Measurements from ENCODE around the gene NAPEPLD.
A peak's percentile ranks its signal among the peaks of the same experiment; 100 is the strongest.
"Not testable (repeated sequence)": the region's sequence is repeated elsewhere in the genome, so short reads cannot be mapped to it uniquely, and the experiment has no call there.

The NAPEPLD gene

DNA sequence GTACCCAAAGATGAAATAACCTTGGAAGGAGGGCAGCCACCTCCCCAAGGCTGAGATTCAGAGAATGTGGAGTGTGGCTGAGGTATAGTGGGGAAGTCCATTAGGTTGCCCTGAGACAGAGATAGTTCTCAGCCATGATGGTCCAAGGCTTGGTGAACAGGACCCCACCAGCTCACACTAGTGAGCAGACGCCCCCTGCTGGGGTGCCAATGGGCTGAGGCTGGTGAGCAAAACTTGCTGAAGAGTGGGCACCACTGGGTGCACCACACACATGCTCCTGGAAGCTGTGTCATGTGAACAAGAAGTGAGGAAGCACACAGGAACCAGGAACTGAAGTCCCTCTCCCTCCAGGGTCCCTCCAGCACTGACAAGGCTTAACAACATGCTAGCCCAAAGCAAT, 83.2 kb downstream of the NAPEPLD start:
- peak; percentile 89 for DNase-seq (ENCODE audit: low spot score)

DNA sequence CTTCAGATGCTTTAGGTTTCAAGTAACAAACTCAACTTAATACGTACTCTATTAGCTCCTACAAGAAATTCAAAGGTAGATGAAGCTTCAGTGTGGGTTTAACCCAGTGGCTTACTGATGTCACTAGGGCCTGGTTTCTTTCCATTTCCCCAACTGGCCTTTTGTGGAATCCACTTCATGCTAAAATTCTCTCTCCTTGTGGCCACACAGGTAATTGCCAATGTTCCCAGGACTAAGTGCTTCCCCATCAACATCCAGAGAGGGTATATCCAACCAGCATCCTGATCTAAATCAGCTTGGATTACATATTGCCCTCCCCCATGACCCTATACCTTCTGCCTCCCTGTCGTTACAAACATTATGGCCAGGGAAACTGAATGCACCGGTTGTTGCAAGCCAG, 85.0 kb downstream of the NAPEPLD start:
- DNase-seq (ENCODE audit: low spot score) = no peak

DNA sequence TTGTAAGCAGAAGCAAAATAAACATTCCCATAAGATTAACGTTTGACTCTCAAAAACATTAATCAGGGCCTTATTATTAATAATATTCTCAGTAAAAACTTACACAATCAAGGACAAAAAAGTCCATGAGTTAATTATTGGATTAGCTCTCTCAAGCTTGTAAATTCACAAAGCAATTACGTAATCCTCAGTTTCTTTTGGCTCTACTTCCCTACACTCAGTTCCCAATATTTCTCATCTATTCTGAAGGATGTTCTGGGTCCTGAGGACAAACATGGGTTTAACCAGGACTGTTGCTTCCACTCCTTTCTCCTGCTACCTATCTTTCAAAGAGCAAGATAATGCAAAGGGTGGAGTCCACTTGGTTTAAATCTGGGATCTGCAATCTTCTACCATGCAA, 89.4 kb downstream of the NAPEPLD start:
- no peak for DNase-seq (ENCODE audit: low spot score)

DNA sequence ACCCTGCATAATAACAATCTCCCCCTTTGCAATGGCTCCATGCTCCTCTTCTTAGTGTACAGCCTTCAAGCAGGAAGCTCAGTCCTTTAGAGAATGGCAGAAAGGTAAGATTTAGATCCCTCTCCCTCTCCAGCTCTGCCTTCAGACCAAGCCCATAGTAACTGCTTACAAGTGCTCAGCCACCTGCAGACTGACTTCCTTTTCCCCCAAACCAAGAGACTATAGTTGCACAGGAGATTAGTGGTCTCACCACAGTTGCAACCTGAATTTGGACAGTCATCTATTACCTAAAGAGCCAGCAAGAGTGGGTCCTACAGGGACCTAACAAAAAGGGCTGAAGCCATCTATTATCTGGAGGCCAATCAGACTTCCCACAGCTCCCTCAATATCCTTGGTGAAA, 90.8 kb downstream of the NAPEPLD start:
- DNase-seq (ENCODE audit: low spot score) = no peak

DNA sequence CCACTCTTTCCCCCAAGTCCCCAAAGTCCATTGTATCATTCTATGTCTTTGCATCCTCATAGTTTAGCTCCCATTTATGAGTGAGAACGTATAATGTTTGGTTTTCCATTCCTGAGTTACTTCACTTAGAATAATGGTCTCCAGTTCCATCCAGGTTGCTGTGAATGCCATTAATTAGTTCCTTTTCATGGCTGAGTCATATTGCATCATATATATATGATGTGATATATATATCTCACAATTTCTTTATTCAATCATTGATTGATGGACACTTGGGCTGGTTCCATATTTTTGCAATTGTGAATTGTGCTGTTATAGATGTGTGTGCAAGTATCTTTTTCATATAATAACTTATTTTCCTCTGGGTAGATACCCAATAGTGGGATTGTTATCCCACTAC, 92.9 kb downstream of the NAPEPLD start:
- DNase-seq (ENCODE audit: low spot score) = not testable (repeated sequence)

DNA sequence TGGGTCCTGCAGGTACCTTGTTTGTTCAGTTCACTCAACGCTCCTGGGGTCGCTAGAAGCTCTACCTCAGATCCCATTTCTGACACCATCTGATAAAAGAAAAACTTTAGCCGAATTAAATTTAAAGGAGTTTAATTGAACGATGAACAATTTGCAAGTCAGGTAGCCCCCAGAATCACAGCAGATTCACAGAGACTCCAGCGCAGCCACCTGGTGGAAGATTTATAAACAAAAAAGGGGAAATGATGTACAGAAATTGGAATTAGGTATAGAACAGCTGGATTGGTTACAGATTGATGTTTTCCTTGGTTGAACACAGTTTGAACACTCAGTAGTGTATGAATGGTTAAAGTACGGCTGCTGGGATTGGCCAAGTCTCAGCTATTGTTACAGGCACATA, 97.4 kb downstream of the NAPEPLD start:
- no peak for DNase-seq (ENCODE audit: low spot score)

Data from NAMALWA (cell line).